Tongue (tissue), 1 donor: ENCODE data around the gene TENT5C. TPM values are rescaled to one million over a fixed set of nuclear protein-coding genes. Genes with fewer than 3 reads are reported as not detected.

ENCODE experiments used
- total RNA-seq: library from RNA; depleted of rRNA; stranded (reverse); fragments of >200 nt; gene quantifications from one replicate; pipeline ENCODE4 v1.2.3, GENCODE V29; 2014

The TENT5C gene
- total RNA-seq, 1 donor from 2014 or later: 13.3 TPM

Other genes starting within 250 kb of the TENT5C start
- 46.0 TPM for gene MAN1A2, start 238.6 kb upstream of the TENT5C start, total RNA-seq